Measurements from ENCODE around the gene ENAM. TPM values are rescaled to one million over a fixed set of nuclear protein-coding genes. Genes with fewer than 3 reads are reported as not detected.

Gene ENAM
- total and polyA plus RNA-seq, 9 of the 15 experiments (the other 6 are each of a cell fraction or from before 2014, with no cell fraction given) = 0.04 to 0.09 (median 0.04) TPM; not detected in 6

DNA sequence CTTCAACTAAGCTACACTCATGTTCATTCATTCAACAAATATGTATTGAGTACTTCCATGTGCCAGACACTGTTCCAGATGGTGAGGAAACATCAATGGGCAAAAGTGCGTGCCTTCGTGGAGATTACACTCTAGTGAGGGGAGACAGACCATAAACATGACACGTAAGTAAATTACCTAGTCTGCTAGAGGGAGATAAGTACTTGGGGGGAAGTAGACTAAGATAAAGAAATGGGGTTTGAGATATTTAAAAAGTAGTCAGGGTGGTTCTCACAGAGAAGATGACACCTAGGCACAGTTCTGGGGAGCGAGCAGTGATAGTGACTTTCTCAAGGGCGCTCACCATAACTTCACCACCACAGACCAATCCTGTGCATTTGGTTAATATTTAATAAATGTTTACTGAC is 26.1 kb downstream of the ENAM start (continued):
- TF ChIP-seq NCOR1 (IDR thresholded peaks at IDR 0.05) = peak; percentile 91
- no peak for TF ChIP-seq ELF4 (CRISPR knock-in tag; IDR thresholded peaks at IDR 0.05)
- no peak for TF ChIP-seq MTF1 (CRISPR knock-in tag; IDR thresholded peaks at IDR 0.05; ENCODE audit: borderline replicate concordance)
- TF ChIP-seq, protein P1, sequence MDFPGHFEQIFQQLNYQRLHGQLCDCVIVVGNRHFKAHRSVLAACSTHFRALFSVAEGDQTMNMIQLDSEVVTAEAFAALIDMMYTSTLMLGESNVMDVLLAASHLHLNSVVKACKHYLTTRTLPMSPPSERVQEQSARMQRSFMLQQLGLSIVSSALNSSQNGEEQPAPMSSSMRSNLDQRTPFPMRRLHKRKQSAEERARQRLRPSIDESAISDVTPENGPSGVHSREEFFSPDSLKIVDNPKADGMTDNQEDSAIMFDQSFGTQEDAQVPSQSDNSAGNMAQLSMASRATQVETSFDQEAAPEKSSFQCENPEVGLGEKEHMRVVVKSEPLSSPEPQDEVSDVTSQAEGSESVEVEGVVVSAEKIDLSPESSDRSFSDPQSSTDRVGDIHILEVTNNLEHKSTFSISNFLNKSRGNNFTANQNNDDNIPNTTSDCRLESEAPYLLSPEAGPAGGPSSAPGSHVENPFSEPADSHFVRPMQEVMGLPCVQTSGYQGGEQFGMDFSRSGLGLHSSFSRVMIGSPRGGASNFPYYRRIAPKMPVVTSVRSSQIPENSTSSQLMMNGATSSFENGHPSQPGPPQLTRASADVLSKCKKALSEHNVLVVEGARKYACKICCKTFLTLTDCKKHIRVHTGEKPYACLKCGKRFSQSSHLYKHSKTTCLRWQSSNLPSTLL (IDR thresholded peaks at IDR 0.05) = no peak
- no peak for TF ChIP-seq BDP1 (IDR thresholded peaks at IDR 0.05; ENCODE audit: insufficient read depth, insufficient read length)
- TF ChIP-seq CREB1 (IDR thresholded peaks at IDR 0.05) = peak; percentile 37; the same call in 1 of the 2 replicates
- TF ChIP-seq CREB1 (CRISPR knock-in tag; IDR thresholded peaks at IDR 0.05) = 0 out of 2 replicates have a peak, but pooled peaks have one; percentile 28
- TF ChIP-seq RBBP5 (IDR thresholded peaks at IDR 0.05; ENCODE audit: borderline replicate concordance, insufficient read depth, low read length, poor library complexity, severe bottlenecking) = no peak
- TF ChIP-seq, protein P2, sequence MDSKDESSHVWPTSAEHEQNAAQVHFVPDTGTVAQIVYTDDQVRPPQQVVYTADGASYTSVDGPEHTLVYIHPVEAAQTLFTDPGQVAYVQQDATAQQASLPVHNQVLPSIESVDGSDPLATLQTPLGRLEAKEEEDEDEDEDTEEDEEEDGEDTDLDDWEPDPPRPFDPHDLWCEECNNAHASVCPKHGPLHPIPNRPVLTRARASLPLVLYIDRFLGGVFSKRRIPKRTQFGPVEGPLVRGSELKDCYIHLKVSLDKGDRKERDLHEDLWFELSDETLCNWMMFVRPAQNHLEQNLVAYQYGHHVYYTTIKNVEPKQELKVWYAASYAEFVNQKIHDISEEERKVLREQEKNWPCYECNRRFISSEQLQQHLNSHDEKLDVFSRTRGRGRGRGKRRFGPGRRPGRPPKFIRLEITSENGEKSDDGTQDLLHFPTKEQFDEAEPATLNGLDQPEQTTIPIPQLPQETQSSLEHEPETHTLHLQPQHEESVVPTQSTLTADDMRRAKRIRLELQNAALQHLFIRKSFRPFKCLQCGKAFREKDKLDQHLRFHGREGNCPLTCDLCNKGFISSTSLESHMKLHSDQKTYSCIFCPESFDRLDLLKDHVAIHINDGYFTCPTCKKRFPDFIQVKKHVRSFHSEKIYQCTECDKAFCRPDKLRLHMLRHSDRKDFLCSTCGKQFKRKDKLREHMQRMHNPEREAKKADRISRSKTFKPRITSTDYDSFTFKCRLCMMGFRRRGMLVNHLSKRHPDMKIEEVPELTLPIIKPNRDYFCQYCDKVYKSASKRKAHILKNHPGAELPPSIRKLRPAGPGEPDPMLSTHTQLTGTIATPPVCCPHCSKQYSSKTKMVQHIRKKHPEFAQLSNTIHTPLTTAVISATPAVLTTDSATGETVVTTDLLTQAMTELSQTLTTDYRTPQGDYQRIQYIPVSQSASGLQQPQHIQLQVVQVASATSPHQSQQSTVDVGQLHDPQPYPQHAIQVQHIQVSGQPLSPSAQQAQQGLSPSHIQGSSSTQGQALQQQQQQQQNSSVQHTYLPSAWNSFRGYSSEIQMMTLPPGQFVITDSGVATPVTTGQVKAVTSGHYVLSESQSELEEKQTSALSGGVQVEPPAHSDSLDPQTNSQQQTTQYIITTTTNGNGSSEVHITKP (IDR thresholded peaks at IDR 0.05; ENCODE audit: partially characterized antibody) = no peak
- TF ChIP-seq, protein P3, sequence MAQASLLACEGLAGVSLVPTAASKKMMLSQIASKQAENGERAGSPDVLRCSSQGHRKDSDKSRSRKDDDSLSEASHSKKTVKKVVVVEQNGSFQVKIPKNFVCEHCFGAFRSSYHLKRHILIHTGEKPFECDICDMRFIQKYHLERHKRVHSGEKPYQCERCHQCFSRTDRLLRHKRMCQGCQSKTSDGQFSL (CRISPR knock-in tag; IDR thresholded peaks at IDR 0.05) = no peak
- TF ChIP-seq, protein P3 (tag; IDR thresholded peaks at IDR 0.05) = no peak
- TF ChIP-seq ZC3H11A (IDR thresholded peaks at IDR 0.05; ENCODE audit: low read depth, low read length) = no peak
- no peak for TF ChIP-seq PCBP2 (IDR thresholded peaks at IDR 0.05; ENCODE audit: low read depth, low read length, poor library complexity, severe bottlenecking)
- TF ChIP-seq ZNF12 (CRISPR knock-in tag; IDR thresholded peaks at IDR 0.05) = no peak
- TF ChIP-seq HLTF (IDR thresholded peaks at IDR 0.05) = 0 out of 2 replicates have a peak, but pooled peaks have one; percentile 47
- no peak for TF ChIP-seq GTF2E2 (tag; IDR thresholded peaks at IDR 0.05)
- TF ChIP-seq ZNF699 (CRISPR knock-in tag; IDR thresholded peaks at IDR 0.05; ENCODE audit: insufficient replicate concordance) = no peak
- TF ChIP-seq DDX20 (tag; IDR thresholded peaks at IDR 0.05; ENCODE audit: low read depth) = no peak
- TF ChIP-seq CBFA2T3 (IDR thresholded peaks at IDR 0.05) = peak; percentile 96
- no peak for TF ChIP-seq ZNF551 (CRISPR knock-in tag; IDR thresholded peaks at IDR 0.05)
- TF ChIP-seq HDAC3 (IDR thresholded peaks at IDR 0.05; ENCODE audit: borderline replicate concordance, partially characterized antibody) = peak; percentile 73
- TF ChIP-seq NRF1 (conservative IDR thresholded peaks at IDR 0.05 in 1 of 2, IDR thresholded peaks at IDR 0.05 in 1 of 2) = no peak
- TF ChIP-seq, protein P4, sequence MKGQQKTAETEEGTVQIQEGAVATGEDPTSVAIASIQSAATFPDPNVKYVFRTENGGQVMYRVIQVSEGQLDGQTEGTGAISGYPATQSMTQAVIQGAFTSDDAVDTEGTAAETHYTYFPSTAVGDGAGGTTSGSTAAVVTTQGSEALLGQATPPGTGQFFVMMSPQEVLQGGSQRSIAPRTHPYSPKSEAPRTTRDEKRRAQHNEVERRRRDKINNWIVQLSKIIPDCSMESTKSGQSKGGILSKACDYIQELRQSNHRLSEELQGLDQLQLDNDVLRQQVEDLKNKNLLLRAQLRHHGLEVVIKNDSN (CRISPR knock-in tag; IDR thresholded peaks at IDR 0.05) = no peak
- TF ChIP-seq MTA1 (IDR thresholded peaks at IDR 0.05; ENCODE audit: borderline replicate concordance) = no peak; the same call in 1 of the 2 replicates

All from K562 (cell line).